ENCODE results near the gene KCNAB1. TPM values are rescaled to one million over a fixed set of nuclear protein-coding genes. Genes with fewer than 3 reads are reported as not detected.

Gene KCNAB1
- total RNA-seq, 1 experiment from 2014 or later = not detected

DNA sequence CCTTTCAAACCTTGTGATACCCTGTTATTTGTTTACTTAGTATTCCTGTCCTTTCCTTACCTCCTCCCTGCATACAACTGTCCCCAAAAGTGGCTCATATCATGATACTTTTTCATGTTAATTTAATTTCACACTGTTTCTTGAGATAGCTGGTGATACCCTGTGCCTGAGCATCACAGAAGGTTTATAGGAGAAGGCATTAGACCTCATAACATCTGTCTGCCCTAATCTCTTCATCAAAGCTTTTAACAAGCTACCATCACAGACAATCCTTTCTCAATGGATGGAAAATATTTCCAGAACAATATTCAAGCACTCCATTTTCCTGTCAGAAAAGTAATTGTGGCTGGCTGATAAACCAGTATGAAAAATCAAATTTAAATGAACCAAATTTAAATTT is 353.0 kb downstream of the KCNAB1 start:
- no peak for DNase-seq (ENCODE audit: low read depth)
- in situ Hi-C loops (cut with HindIII; ENCODE audit: low pct_unique_long_range_greater_than_20kb, low sequenced_read_pairs) = no loop called here

DNA sequence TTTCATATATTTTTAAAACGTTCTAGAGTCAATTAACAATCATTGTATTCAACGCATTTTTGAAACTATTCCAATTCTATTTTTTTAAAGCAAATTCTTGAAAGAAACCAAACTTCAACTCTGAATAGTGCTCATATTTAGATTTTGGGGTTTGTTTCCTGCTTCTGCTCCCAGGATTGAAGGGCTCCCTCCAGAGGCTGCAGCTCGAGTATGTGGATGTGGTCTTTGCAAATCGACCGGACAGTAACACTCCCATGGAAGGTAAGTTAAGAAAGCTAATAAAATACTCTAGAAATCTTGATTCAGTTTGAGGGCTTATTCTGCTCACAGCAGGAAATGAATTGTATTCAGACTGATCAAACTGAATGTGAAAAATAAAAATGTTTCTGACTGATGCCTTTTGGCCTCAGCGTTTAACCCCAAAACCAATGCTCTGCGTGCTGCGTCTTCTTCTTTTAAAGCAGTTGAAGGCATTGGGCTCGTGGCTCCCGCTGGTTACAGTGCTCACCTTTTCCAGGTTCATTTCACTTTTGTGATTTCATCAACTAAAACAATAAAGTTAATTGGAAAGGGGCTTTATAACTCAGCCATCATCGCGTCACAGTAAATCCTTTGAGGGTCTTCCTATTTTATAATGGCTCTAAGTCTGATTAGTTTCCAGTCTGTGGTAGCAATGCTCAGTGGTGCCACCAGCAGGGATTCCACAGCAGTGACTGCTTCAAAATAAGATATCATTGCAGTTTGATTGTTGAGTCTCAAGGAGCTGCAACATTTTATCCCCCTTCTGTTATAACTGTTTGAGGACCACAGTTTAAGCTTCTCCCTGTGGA is 354.4 kb downstream of the KCNAB1 start:
- in situ Hi-C loops (cut with HindIII; ENCODE audit: low pct_unique_long_range_greater_than_20kb, low sequenced_read_pairs) = no loop called here
- DNase-seq (ENCODE audit: low read depth) = no peak

DNA sequence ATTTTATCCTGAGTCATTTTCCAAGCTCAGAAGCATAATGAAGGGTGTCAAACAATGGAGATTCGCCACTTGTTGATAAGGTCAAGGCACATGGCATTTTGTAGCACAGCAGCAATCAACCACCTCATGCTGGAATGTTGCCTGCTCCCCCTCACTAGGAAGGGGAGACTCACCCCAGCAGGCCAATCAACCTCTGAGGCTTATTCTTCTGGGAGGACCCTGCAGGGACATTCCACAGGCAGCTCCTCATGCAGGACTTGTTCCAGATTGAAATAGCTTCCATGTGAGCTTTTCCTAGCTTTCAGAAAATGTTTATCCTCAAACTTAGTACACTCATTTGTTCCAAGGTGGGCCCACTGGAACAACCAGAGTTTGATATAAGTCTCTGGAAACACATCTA is 356.9 kb downstream of the KCNAB1 start:
- DNase-seq (ENCODE audit: low read depth) = no peak
- in situ Hi-C loops (cut with HindIII; ENCODE audit: low pct_unique_long_range_greater_than_20kb, low sequenced_read_pairs) = no loop called here

DNA sequence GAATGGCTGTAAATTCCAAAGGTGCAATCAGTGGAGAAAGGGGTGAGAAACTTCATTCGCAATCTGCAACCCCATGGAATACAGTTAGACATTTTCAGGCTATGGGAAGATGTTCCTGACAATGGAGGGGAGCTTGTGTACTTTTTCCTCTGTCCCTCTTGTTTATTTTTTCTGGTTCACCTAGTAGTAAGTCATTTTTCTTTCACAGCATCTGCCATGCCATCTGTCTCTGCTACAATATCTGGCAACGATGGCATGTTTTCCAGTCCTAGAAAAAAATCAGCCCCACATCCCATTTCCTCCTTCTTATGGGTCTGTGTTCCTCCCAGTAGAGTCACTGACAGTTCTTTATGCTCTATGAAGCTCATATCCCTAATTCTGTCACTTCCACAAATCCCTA is 358.5 kb downstream of the KCNAB1 start:
- DNase-seq (ENCODE audit: low read depth) = no peak
- in situ Hi-C loops (cut with HindIII; ENCODE audit: low pct_unique_long_range_greater_than_20kb, low sequenced_read_pairs) = no loop called here

DNA sequence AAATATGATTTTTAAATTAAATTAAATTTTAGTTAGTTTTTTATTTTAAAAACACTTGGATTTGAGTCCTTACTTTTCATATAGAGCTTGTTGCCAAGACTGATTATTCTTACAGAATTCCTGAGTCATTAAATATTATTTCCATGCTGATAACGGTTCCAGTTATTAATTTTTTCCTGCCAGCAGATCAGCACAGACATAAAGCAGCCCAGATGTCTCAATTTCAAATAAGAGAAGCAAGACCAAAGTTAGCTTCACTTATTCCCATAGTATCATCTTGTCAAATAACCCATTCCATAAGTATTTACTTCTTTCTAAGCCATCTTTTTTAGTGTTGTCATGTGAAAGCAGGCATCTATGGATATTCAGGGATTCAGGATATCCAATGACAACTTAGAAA is 359.2 kb downstream of the KCNAB1 start:
- no peak for DNase-seq (ENCODE audit: low read depth)
- in situ Hi-C loops (cut with HindIII; ENCODE audit: low pct_unique_long_range_greater_than_20kb, low sequenced_read_pairs) = no loop called here

DNA sequence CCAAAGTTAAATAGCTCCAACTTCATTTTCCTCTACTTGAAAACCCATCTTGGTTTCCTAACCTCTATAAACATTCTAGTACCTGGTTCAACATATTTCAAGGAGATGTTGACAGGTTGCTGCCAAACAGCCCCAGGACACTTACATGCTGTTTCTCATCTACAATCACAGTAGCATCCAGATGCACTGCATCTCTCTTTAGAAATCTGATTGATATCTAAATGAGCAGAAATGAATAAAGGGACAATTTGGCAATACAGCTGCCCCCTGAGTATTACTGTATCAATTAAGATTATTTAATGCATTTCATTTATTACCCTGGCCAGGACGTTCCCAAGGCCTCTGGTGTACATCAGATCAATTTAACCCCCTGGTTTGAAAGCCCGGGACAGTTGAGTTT is 360.6 kb downstream of the KCNAB1 start:
- no peak for DNase-seq (ENCODE audit: low read depth)

DNA sequence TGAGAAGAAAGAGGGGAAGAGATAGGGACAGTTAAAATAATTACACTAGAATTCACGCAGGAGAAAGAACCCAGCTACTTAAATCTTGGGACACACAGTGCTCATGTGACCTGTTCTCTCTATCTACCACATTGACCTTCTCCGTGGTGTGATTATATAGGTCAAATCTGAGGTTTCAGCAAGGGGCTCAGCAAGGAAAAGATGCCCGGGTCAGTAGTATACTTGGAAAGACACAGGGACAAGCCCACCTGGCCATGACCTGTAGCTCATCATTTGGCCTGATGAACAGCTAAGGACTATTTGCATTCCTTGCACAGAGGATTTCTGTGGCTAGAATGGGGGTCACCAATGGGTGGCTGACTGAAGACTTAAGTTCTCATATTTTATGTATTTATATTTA is 362.6 kb downstream of the KCNAB1 start:
- in situ Hi-C loops (cut with HindIII; ENCODE audit: low pct_unique_long_range_greater_than_20kb, low sequenced_read_pairs) = no loop called here
- DNase-seq (ENCODE audit: low read depth) = no peak

More for the DNA sequence above, 360.6 kb downstream of the KCNAB1 start:
- in situ Hi-C loops (cut with HindIII; ENCODE audit: low pct_unique_long_range_greater_than_20kb, low sequenced_read_pairs) = no loop called here

DNA sequence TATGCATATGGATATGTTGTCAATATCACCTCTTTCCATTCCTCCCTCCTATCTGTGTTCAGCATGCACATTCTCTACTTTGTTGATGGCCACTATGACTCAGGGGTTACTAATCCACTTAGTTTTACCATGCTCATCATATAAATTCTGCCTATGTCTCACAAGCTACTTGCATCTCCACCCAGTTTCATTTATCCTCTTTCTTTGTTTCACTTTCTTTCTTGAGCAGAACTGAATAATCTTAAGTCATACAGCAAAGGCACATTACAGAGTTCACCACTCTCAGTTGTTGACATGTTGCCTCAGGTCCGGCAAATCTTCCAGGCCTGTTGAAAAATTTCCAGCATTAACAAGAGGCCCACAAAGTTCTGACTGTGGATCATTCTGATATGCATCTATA is 363.0 kb downstream of the KCNAB1 start:
- peak; percentile 64 for DNase-seq (ENCODE audit: low read depth)
- in situ Hi-C loops (cut with HindIII; ENCODE audit: low pct_unique_long_range_greater_than_20kb, low sequenced_read_pairs) = no loop called here

DNA sequence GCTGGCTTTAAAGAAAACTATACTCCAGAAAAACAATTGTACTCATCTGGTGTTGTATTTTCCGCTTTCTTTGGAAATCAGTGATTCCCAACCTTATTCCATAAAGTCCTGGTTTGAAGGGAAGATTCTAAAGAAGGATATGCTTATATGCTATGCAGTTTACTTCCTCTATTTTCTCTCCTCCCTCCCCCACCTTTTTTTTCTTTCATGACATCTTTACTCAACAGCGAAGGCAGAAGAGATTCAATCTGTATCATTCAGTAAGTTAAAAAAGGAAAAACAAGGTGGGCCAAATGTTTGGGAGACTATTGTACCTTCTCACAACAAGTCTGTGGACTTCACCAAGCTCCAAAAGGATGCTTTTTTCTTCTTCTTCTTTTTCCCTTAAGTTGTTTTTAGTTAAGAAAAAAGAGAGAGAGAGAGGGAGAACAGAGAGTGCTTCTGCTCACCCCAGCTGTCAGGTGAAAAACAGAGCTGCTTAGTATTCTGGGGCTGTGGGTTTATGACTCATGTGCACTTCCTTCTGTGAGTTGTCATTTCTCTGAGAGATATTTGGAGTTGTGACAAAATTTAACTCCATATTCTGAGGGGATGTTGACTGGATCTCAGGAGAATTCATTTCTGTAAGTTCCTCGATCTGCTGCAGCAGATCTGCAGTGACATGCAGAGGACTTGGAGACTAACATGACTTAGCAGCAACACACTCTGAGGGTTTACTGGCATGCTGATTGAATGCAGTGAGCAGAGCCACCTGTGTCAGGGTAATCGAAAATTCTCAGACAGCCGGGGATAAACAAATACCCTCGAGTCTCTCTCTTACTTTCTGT is 363.8 kb downstream of the KCNAB1 start:
- DNase-seq (ENCODE audit: low read depth) = peak; percentile 39
- in situ Hi-C loops (cut with HindIII; ENCODE audit: low pct_unique_long_range_greater_than_20kb, low sequenced_read_pairs) = no loop called here

DNA sequence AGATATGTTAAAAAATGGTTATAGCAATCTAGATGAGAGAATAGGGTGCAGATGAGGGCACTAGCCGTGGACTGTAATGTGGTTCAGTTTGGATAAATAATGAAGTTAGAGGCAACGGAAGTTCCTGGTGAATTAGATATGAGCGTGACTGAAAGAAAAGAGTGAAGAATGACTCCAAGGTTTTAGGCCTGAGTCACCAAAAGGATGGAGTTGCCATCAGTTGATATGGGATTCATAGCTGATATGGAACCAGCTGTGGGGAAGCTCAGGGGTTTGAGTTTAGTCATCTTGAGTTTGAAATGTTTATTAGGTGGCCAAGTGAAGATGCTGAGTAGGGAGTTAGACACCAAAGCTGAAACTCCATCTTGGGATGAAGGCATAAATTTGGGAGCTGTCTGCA is 368.4 kb downstream of the KCNAB1 start:
- DNase-seq (ENCODE audit: low read depth) = no peak
- in situ Hi-C loops (cut with HindIII; ENCODE audit: low pct_unique_long_range_greater_than_20kb, low sequenced_read_pairs) = no loop called here

DNA sequence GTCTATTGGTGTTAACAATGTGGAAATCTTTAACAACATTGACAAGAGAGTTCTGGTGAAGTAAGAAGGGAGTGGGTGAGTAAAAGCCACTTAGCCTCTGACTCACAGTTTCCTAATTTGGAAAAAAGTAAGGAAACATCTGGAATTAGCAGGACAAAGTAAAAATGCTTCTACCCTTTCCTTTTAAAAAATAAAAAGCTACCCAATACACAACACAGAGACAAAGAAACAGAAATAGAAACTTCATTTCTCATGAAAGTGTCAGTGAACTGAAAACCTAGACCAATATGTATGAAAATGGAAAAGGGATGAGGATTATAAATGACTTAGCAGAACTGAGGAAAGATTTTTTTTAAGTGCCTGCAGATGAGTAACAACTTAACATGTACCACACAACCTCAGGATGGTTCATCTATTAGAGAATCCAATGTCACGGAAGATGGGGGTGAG is 369.1 kb downstream of the KCNAB1 start:
- DNase-seq (ENCODE audit: low read depth) = no peak
- in situ Hi-C loops (cut with HindIII; ENCODE audit: low pct_unique_long_range_greater_than_20kb, low sequenced_read_pairs) = no loop called here

DNA sequence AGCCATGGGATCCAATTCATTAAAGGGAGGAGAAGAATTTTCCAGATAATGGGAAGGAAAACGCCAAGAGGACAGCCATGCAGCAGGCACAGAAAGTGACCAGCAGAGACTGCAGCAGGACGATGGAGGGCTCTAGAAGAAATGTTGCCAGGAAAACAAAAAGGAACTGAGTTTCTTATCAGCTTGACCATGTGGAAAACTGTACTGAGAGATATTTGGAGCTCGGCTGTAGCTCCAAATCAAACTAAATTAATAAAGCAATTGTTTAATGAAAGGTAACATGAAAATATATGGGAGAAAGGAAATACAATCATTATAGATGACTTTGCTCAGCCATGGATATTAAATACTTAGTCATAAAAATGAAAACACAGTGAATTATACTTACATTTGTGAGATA is 370.8 kb downstream of the KCNAB1 start:
- in situ Hi-C loops (cut with HindIII; ENCODE audit: low pct_unique_long_range_greater_than_20kb, low sequenced_read_pairs) = no loop called here
- DNase-seq (ENCODE audit: low read depth) = no peak

DNA sequence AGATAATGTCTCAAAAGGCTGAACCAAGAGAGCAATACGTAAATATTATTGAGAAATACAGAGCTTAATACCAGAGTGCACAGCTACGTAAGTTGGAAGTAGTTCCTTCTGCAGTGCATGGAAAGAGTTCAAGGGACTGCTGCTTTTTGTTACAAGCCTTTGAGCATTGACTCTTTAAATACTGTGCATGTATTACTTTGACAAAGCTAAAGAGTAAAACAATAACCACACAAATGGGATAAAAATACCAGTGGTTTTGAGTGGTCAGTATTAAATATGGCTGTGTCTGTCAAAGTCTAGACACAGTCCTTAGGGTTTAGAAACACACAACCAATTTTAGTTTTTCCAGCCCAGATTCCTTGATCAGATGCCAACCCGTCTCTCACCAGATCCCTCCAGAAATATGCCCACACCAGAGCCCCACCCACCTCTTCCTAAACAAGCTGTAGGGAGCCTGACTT is 372.5 kb downstream of the KCNAB1 start:
- DNase-seq (ENCODE audit: low read depth) = no peak
- in situ Hi-C loops (cut with HindIII; ENCODE audit: low pct_unique_long_range_greater_than_20kb, low sequenced_read_pairs) = no loop called here

DNA sequence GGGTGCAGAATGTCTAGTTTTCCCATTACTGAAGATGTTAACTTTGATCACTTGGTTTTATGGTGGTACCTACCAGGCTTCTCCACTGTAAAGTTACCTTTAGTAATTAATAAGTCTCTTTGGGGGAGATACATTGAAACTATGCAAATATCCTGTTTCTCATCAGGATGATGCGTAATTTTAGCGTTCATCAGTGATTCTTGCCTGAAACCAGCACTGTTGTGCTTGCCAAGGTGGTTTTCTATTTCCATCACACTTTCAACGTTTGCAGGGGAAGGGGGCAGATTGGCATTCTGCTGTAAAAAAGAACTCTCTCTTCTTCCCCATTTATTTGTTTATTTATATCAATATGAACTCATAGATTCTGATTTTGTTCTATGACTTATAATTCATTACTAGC is 373.5 kb downstream of the KCNAB1 start:
- in situ Hi-C loops (cut with HindIII; ENCODE audit: low pct_unique_long_range_greater_than_20kb, low sequenced_read_pairs) = no loop called here

DNA sequence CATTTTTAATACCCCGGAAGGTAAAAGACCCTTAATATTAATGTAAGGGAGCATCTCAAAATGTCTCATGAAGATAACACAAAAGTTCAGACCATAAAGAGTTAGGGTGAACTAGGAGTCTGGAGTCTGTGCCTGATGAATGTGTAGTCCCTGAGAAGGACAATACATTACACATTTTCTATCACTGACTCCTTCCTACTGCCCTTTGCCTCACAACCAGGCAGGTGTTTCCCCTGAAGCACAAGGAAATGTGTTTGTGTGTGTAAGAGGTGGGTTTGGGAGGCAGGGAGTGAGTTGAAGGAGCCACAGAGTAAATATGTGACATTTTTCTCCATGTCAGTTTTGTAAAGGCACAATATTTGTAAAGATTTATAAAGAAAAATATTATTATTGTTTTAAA is 375.4 kb downstream of the KCNAB1 start:
- in situ Hi-C loops (cut with HindIII; ENCODE audit: low pct_unique_long_range_greater_than_20kb, low sequenced_read_pairs) = no loop called here
- no peak for DNase-seq (ENCODE audit: low read depth)

More for the DNA sequence above, 373.5 kb downstream of the KCNAB1 start:
- no peak for DNase-seq (ENCODE audit: low read depth)

DNA sequence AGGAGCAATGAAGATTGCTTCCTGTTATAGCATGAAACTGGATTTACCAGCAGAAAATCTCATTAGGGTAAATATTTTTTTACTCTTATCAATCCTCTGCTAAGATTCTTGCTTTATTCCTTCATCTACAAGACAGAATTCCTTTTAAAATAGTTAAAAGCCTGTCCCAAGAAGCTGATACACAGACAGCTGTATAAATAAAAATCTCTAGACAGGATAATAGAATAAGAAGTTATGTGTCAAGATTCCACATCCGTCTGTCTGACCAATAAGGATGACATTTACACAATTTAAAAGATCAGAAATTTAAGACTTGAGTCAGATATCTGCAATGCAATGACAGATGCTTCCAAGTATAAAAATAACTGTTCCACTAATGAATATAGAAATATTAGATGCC is 376.9 kb downstream of the KCNAB1 start:
- in situ Hi-C loops (cut with HindIII; ENCODE audit: low pct_unique_long_range_greater_than_20kb, low sequenced_read_pairs) = no loop called here
- DNase-seq (ENCODE audit: low read depth) = no peak

DNA sequence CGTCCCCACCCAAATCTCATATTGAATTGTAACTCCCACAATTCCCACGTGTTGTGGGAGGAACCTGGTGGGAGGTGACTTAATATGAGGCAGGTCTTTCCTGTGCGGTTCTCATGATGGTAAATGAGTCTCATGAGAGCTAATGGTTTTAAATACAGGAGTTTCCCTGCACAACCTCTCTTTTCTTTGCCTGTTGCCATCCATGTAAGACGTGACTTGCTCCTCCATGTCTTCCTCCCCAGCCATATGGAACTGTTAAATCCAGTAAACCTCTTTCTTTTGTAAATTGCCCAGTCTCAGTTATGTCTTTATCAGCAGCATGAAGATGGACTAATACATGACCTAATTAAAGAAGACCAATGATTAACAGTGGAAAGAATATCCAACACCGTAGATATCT is 377.9 kb downstream of the KCNAB1 start:
- in situ Hi-C loops (cut with HindIII; ENCODE audit: low pct_unique_long_range_greater_than_20kb, low sequenced_read_pairs) = no loop called here

DNA sequence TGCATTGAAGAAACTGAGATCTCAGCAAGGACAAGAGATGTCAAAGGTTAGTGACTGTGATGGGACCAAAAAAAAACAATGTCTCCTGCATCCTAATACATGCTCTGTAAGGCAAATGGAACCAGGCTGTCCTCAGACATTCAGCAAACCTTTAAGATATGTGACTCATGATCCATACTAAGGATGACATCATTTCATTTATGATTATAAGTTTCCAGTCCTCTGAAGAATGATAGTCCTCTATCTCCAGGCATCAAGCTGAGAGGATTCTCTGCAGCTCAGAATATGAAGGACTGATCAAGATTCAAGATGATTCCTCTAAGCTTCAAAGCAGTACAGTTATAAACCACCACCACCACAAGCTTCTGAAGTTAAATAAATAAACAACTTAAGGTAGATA is 386.9 kb downstream of the KCNAB1 start:
- in situ Hi-C loops (cut with HindIII; ENCODE audit: low pct_unique_long_range_greater_than_20kb, low sequenced_read_pairs) = no loop called here
- DNase-seq (ENCODE audit: low read depth) = no peak

More for the DNA sequence above, 377.9 kb downstream of the KCNAB1 start:
- no peak for DNase-seq (ENCODE audit: low read depth)

All from Caki2 (cell line).